NCI-H748 (cell line): ENCODE data around the gene CRYGS.
A peak's percentile ranks its signal among the peaks of the same experiment; 100 is the strongest.
"Not testable (repeated sequence)": the region's sequence is repeated elsewhere in the genome, so short reads cannot be mapped to it uniquely, and the experiment has no call there.

ENCODE experiments used
- DNase-seq: peaks from one replicate; lab custom pipeline; 2025; ENCODE audit not compliant: unreplicated experiment; lab: John Stamatoyannopoulos, UW

Gene CRYGS

GRCh38 chr3:186564586-186564985, 20.4 kb upstream of the CRYGS start:
- DNase-seq: no peak

GRCh38 chr3:186552408-186553031, 8.3 kb upstream of the CRYGS start:
- no peak for DNase-seq

- no peak for DNase-seq
These were observed 7.2 kb upstream of the CRYGS start for GRCh38 chr3:186551387-186551786.

- DNase-seq: no peak
These were observed 5.3 kb upstream of the CRYGS start for GRCh38 chr3:186549497-186549896.

- DNase-seq: no peak
These were observed 3.3 kb downstream of the CRYGS start for GRCh38 chr3:186540835-186541226.

GRCh38 chr3:186540221-186540834, 3.9 kb downstream of the CRYGS start:
- DNase-seq: peak; percentile 37

GRCh38 chr3:186538779-186539178, 5.4 kb downstream of the CRYGS start:
- DNase-seq: no peak

- DNase-seq: no peak
These were observed 7.0 kb downstream of the CRYGS start for GRCh38 chr3:186536883-186537844.

GRCh38 chr3:186534113-186534669, 10.0 kb downstream of the CRYGS start:
- DNase-seq: no peak

- DNase-seq: no peak
These were observed 11.5 kb downstream of the CRYGS start for GRCh38 chr3:186532598-186533072.

GRCh38 chr3:186531694-186532093, 12.5 kb downstream of the CRYGS start:
- DNase-seq: not testable (repeated sequence)

- no peak for DNase-seq
These were observed 13.8 kb downstream of the CRYGS start for GRCh38 chr3:186530415-186530814.

GRCh38 chr3:186529201-186529999, 14.8 kb downstream of the CRYGS start:
- DNase-seq: no peak

GRCh38 chr3:186526256-186526606, 17.9 kb downstream of the CRYGS start:
- DNase-seq: no peak

- DNase-seq: no peak
These were observed 18.6 kb downstream of the CRYGS start for GRCh38 chr3:186525369-186526255.

- no peak for DNase-seq
These were observed 19.6 kb downstream of the CRYGS start for GRCh38 chr3:186524616-186525015.

- DNase-seq: no peak
These were observed 20.7 kb downstream of the CRYGS start for GRCh38 chr3:186523434-186523833.

GRCh38 chr3:186523022-186523421, 21.2 kb downstream of the CRYGS start:
- DNase-seq: no peak

- no peak for DNase-seq
These were observed 23.0 kb downstream of the CRYGS start for GRCh38 chr3:186520957-186521842.
